Activated CD4-positive, alpha-beta T cell treated with anti-CD3 and anti-CD28 coated beads for 48 hours (primary cell): ENCODE data around the gene NMU.
"Not testable (repeated sequence)": the region's sequence is repeated elsewhere in the genome, so short reads cannot be mapped to it uniquely, and the experiment has no call there.

Experiments
- DNase-seq: peaks from one replicate; pipeline ENCODE4 v3.0.0-alpha.2; 2020

NMU gene

GRCh38 chr4:55635741-55636655 lies at the start of gene NMU:
Gene NMU (minus strand): TSS chr4:55636298. CDS start chr4:55636192, 106 bp downstream.
- peak; percentile 62 for DNase-seq

- no peak for DNase-seq
These were observed 48.2 kb upstream of the NMU start for GRCh38 chr4:55684276-55684675.

GRCh38 chr4:55682797-55683196 lies 46.7 kb upstream of the NMU start:
- DNase-seq: not testable (repeated sequence)

- no peak for DNase-seq
These were observed 46.2 kb upstream of the NMU start for GRCh38 chr4:55682295-55682694.

GRCh38 chr4:55681430-55681829 lies 45.3 kb upstream of the NMU start:
- DNase-seq: no peak

GRCh38 chr4:55675196-55675793 lies 39.2 kb upstream of the NMU start:
- no peak for DNase-seq

GRCh38 chr4:55673424-55673823 lies 37.3 kb upstream of the NMU start:
- no peak for DNase-seq

- no peak for DNase-seq
These were observed 35.6 kb upstream of the NMU start for GRCh38 chr4:55671667-55672066.

- no peak for DNase-seq
These were observed 34.6 kb upstream of the NMU start for GRCh38 chr4:55670695-55671094.

- DNase-seq: no peak
These were observed 32.4 kb upstream of the NMU start for GRCh38 chr4:55668449-55668848.

- no peak for DNase-seq
These were observed 30.4 kb upstream of the NMU start for GRCh38 chr4:55666535-55666934.

GRCh38 chr4:55663145-55663544 lies 27.0 kb upstream of the NMU start:
- no peak for DNase-seq

GRCh38 chr4:55661398-55662056 lies 25.4 kb upstream of the NMU start:
- no peak for DNase-seq

GRCh38 chr4:55658657-55659056 lies 22.6 kb upstream of the NMU start:
- no peak for DNase-seq

- no peak for DNase-seq
These were observed 18.0 kb upstream of the NMU start for GRCh38 chr4:55654131-55654530.

- no peak for DNase-seq
These were observed 14.4 kb upstream of the NMU start for GRCh38 chr4:55650483-55650882.

- no peak for DNase-seq
These were observed 1.2 kb upstream of the NMU start for GRCh38 chr4:55637272-55637820.

- DNase-seq: no peak
These were observed 530 bp upstream of the NMU start for GRCh38 chr4:55636656-55636999.

GRCh38 chr4:55635282-55635681 lies 816 bp downstream of the NMU start:
- no peak for DNase-seq

GRCh38 chr4:55634417-55635128 lies 1.5 kb downstream of the NMU start:
- DNase-seq: no peak

- no peak for DNase-seq
These were observed 2.2 kb downstream of the NMU start for GRCh38 chr4:55633903-55634302.

- no peak for DNase-seq
These were observed 10.3 kb downstream of the NMU start for GRCh38 chr4:55625835-55626234.

GRCh38 chr4:55624063-55624462 lies 12.0 kb downstream of the NMU start:
- not testable (repeated sequence) for DNase-seq
